HepG2 (cell line): ENCODE results near the gene MAJIN. TPM values are rescaled to one million over a fixed set of nuclear protein-coding genes. Genes with fewer than 3 reads are reported as not detected.

Experiments used
- AFF4 ChIP-seq: sonication (generic); formaldehyde crosslinking; IDR thresholded peaks from 2 replicates; pipeline ENCODE4 v1.4.0; 2020; ENCODE audit warnings: missing genetic modification reagents
- ATAD3A ChIP-seq: sonication (generic); formaldehyde crosslinking; IDR thresholded peaks from 2 replicates; pipeline ENCODE4 v1.4.0; 2020; ENCODE audit warnings: missing genetic modification reagents
- CAMTA2 ChIP-seq: sonication (generic); formaldehyde crosslinking; IDR thresholded peaks from 2 replicates; pipeline ENCODE4 v1.4.0; 2020; ENCODE audit warnings: mild to moderate bottlenecking, missing genetic modification reagents, borderline replicate concordance
- E2F1 ChIP-seq: sonication (generic); formaldehyde crosslinking; IDR thresholded peaks from 2 replicates; pipeline ENCODE4 v1.5.0; 2020; ENCODE audit warnings: missing genetic modification reagents
- EP300 ChIP-seq, 3 experiments: sonication (generic) in 1 of 3; formaldehyde crosslinking in 1 of 3; IDR thresholded peaks; 2 replicates each; pipeline versions ENCODE4 v1.5.1 to v1.6.1; 2011 to 2020; ENCODE audit warnings: low read depth in 2 of 3, low read length in 2 of 3, borderline replicate concordance in 1 of 3, improper control_type of control experiment in 1 of 3, mild to moderate bottlenecking in 1 of 3, missing genetic modification reagents in 1 of 3, moderate library complexity in 1 of 3
- HES4 ChIP-seq: sonication (generic); formaldehyde crosslinking; IDR thresholded peaks from 2 replicates; pipeline ENCODE4 v1.9.0; 2021; ENCODE audit warnings: mild to moderate bottlenecking, missing genetic modification reagents, borderline replicate concordance
- HINFP ChIP-seq: sonication (generic); formaldehyde crosslinking; IDR thresholded peaks from 2 replicates; pipeline ENCODE4 v1.4.0; 2020; ENCODE audit warnings: low read depth, mild to moderate bottlenecking, missing genetic modification reagents
- JUND ChIP-seq: sonication (generic); formaldehyde crosslinking; IDR thresholded peaks from 2 replicates; pipeline ENCODE4 v1.8.0; 2022; ENCODE audit warnings: mild to moderate bottlenecking, missing genetic modification reagents
- SP4 ChIP-seq: sonication (generic); formaldehyde crosslinking; IDR thresholded peaks from 2 replicates; pipeline ENCODE4 v1.8.1; 2023; ENCODE audit warnings: mild to moderate bottlenecking, missing genetic modification reagents
- TIGD3 ChIP-seq: sonication (generic); formaldehyde crosslinking; IDR thresholded peaks from 2 replicates; pipeline ENCODE4 v1.5.1; 2020; ENCODE audit warnings: mild to moderate bottlenecking, missing genetic modification reagents, borderline replicate concordance
- TRIM22 ChIP-seq: fragments of 450-650 bp; IDR thresholded peaks from 2 replicates; pipeline ENCODE4 v1.6.1; 2017
- ZNF230 ChIP-seq: sonication (generic); formaldehyde crosslinking; IDR thresholded peaks from 2 replicates; pipeline ENCODE4 v1.4.0; 2020; ENCODE audit warnings: mild to moderate bottlenecking, missing genetic modification reagents
- ZNF256 ChIP-seq: sonication (generic); formaldehyde crosslinking; conservative IDR thresholded peaks from 2 replicates; pipeline ENCODE4 v1.4.0; 2020; ENCODE audit warnings: missing genetic modification reagents
- ZNF569 ChIP-seq: sonication (generic); formaldehyde crosslinking; IDR thresholded peaks from 2 replicates; pipeline ENCODE4 v1.5.0; 2020; ENCODE audit warnings: mild to moderate bottlenecking, missing genetic modification reagents, moderate library complexity, borderline replicate concordance
- ZNF713 ChIP-seq: sonication (generic); formaldehyde crosslinking; IDR thresholded peaks from 2 replicates; pipeline ENCODE4 v1.4.0; 2020; ENCODE audit warnings: mild to moderate bottlenecking, missing genetic modification reagents
- ZSCAN9 ChIP-seq: IDR thresholded peaks from 2 replicates; pipeline ENCODE4 v1.6.1; 2016; ENCODE audit warnings: borderline replicate concordance
- polyA plus RNA-seq, 8 experiments: library from polyadenylated mRNA; depleted of rRNA in 3 of 8; stranded (reverse) in 7 of 8; unstranded in 1 of 8; fragments of >200 nt; fragmentation: Illumina TruSeq in 4 of 8; extraction: Trizol in 4 of 8; gene quantifications; 2 replicates each; pipeline versions ENCODE4 v1.2.1 to v1.2.3, GENCODE V29; 2011 to 2016; ENCODE audit warnings: low read depth in 4 of 8, missing spikeins in 1 of 8, mixed read lengths in 1 of 8; ENCODE audit not compliant: insufficient read depth in 1 of 8
- total RNA-seq, 5 experiments: library from RNA; depleted of rRNA; stranded (reverse); fragments of >200 nt; fragmentation: Illumina TruSeq; extraction: Trizol; gene quantifications; 2 replicates each; pipeline ENCODE4 v1.2.3, GENCODE V29; 2016; ENCODE audit warnings: low read depth in 1 of 5

The MAJIN gene
- total and polyA plus RNA-seq, 2 of the 13 experiments (the other 11 are each of a cell fraction or from before 2014, with no cell fraction given): not detected

- TF ChIP-seq JUND: no peak
- TF ChIP-seq CAMTA2: no peak
- no peak for TF ChIP-seq ZSCAN9 (CRISPR knock-in tag)
- TF ChIP-seq ATAD3A (CRISPR knock-in tag): no peak
- no peak for TF ChIP-seq ZNF569 (CRISPR knock-in tag)
- TF ChIP-seq HES4 (CRISPR knock-in tag): no peak; the same call in 1 of the 2 replicates
- TF ChIP-seq E2F1 (CRISPR knock-in tag): 0 out of 2 replicates have a peak, but pooled peaks have one; percentile 16
- TF ChIP-seq ZNF256 (CRISPR knock-in tag): 0 out of 2 replicates have a peak, but pooled peaks have one; percentile 7
- TF ChIP-seq EP300 (IDR thresholded peaks at IDR 0.05; ENCODE audit: low read depth in 2 of 2, low read length in 2 of 2): peak in 1 of 2 experiments; percentile 57; a peak in 1 of 4 replicates
- TF ChIP-seq EP300 (CRISPR knock-in tag; IDR thresholded peaks at IDR 0.05; ENCODE audit: borderline replicate concordance): peak; percentile 25; the same call in 1 of the 2 replicates
- no peak for TF ChIP-seq HINFP (CRISPR knock-in tag)
- TF ChIP-seq TIGD3 (CRISPR knock-in tag): peak; percentile 52; the same call in 1 of the 2 replicates
- TF ChIP-seq SP4: peak; percentile 8; the same call in 1 of the 2 replicates
- TF ChIP-seq ZNF713 (CRISPR knock-in tag): 0 out of 2 replicates have a peak, but pooled peaks have one; percentile 70
- no peak for TF ChIP-seq AFF4 (CRISPR knock-in tag)
- TF ChIP-seq TRIM22: no peak
- TF ChIP-seq ZNF230 (CRISPR knock-in tag): peak; percentile 93
Measured at GRCh38 chr11:64893194-64894069, 78.5 kb downstream of the MAJIN start (continued).
